OCI-LY3 (cell line): ENCODE data around the gene LARGE1.

Experiments
- H2AFZ ChIP-seq: fragments of 200-600, 300-600 bp; shearing (Covaris generic); 2 replicates; pipeline ENCODE4 v1.6.0; 2014; ENCODE audit warnings: antibody characterized with exemption, low read depth, low read length
- H3K27ac ChIP-seq: fragments of 200-600, 300-600 bp; sonication (generic); 2 replicates; pipeline ENCODE4 v1.5.1; 2014; ENCODE audit warnings: mild to moderate bottlenecking, low read length, moderate library complexity, mixed read lengths
- H3K27me3 ChIP-seq: fragments of 200-600, 300-600 bp; sonication (generic); 2 replicates; pipeline ENCODE4 v1.6.1; 2014; ENCODE audit warnings: low read depth, low read length, mixed read lengths
- H3K36me3 ChIP-seq: fragments of 200-600, 300-600 bp; sonication (generic); replicated peaks from 2 replicates; pipeline ENCODE3; 2014; ENCODE audit warnings: low read depth, low read length, mixed read lengths
- H3K4me1 ChIP-seq: fragments of 300-600, 200-600 bp; sonication (generic); 2 replicates; pipeline ENCODE4 v1.6.1; 2014; ENCODE audit warnings: low read length, mixed read lengths
- H3K4me2 ChIP-seq: fragments of 200-600, 300-600 bp; sonication (generic); 2 replicates; pipeline ENCODE4 v1.6.1; 2014; ENCODE audit warnings: low read length, mixed read lengths
- H3K4me3 ChIP-seq: fragments of 300-600, 200-600 bp; sonication (generic); 2 replicates; pipeline ENCODE4 v1.5.1; 2014; ENCODE audit warnings: antibody characterized with exemption, mild to moderate bottlenecking, low read length, moderate library complexity
- H3K79me2 ChIP-seq: fragments of 300-600, 200-600 bp; shearing (Covaris generic); 2 replicates; pipeline ENCODE4 v1.6.1; 2014; ENCODE audit warnings: mild to moderate bottlenecking, low read length, mixed read lengths
- H3K9ac ChIP-seq: fragments of 300-600, 200-600 bp; shearing (Covaris generic); 2 replicates; pipeline ENCODE4 v1.6.0; 2014; ENCODE audit warnings: mild to moderate bottlenecking, low read length, moderate library complexity
- H3K9me3 ChIP-seq: fragments of 200-600, 300-600 bp; shearing (Covaris generic); 2 replicates; pipeline ENCODE4 v1.6.1; 2014; ENCODE audit warnings: low read length, mixed read lengths; ENCODE audit not compliant: insufficient read depth
- H4K20me1 ChIP-seq: fragments of 200-600, 300-600 bp; sonication (generic); 2 replicates; pipeline ENCODE4 v1.6.1; 2016; ENCODE audit warnings: low read length, mixed read lengths; ENCODE audit not compliant: insufficient read depth
- EZH2phosphoT487 ChIP-seq: fragments of 200-600 bp; shearing (Covaris generic); IDR thresholded peaks from 2 replicates; pipeline ENCODE4 v1.6.1; 2018; ENCODE audit warnings: antibody characterized with exemption, mixed run types, low read depth
- TF ChIP-seq, protein P1 (sequence below): fragments of 200-600, 300-600 bp; sonication (generic); IDR thresholded peaks from 2 replicates; pipeline ENCODE4 v1.5.1; 2014; ENCODE audit warnings: antibody characterized with exemption, low read length, low read depth

LARGE1 gene

DNA sequence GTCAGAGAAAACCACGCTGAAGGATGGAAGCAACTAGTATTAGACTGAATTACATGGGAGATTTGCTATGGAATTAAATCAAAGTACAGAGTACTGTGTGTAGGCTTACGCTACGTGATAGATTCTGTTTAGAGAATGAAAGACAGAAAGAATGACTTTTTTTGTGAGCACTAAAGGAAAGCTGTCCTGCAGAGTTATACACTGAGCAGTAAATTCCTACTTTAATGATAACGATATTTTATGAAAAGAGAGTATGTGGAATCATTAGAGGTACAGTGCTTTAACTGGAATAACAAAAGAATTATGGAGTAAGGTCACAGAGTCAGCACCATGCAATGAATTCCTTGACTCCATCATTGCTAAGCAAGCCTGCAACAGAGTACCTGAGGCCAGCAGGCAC is 566.8 kb downstream of the LARGE1 start:
- H2AFZ ChIP-seq = no peak overlapping the region
- H4K20me1 ChIP-seq = no peaks in the 10 kb centered on the region
- H3K4me2 ChIP-seq = no peak overlapping the region
- H3K36me3 ChIP-seq = peaks cover 2% of the 10 kb centered on the region
- H3K27me3 ChIP-seq = no peaks in the 10 kb centered on the region
- no peak overlapping the region for H3K27ac ChIP-seq
- H3K4me1 ChIP-seq = no peaks in the 10 kb centered on the region
- H3K9ac ChIP-seq = no peak overlapping the region
- 0 out of 2 replicates have a peak, but pooled peaks cover 2% of the 10 kb centered on the region for H3K9me3 ChIP-seq
- H3K79me2 ChIP-seq = no peaks in the 10 kb centered on the region
- H3K4me3 ChIP-seq = no peak overlapping the region
- TF ChIP-seq, protein P1, sequence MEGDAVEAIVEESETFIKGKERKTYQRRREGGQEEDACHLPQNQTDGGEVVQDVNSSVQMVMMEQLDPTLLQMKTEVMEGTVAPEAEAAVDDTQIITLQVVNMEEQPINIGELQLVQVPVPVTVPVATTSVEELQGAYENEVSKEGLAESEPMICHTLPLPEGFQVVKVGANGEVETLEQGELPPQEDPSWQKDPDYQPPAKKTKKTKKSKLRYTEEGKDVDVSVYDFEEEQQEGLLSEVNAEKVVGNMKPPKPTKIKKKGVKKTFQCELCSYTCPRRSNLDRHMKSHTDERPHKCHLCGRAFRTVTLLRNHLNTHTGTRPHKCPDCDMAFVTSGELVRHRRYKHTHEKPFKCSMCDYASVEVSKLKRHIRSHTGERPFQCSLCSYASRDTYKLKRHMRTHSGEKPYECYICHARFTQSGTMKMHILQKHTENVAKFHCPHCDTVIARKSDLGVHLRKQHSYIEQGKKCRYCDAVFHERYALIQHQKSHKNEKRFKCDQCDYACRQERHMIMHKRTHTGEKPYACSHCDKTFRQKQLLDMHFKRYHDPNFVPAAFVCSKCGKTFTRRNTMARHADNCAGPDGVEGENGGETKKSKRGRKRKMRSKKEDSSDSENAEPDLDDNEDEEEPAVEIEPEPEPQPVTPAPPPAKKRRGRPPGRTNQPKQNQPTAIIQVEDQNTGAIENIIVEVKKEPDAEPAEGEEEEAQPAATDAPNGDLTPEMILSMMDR = no peak
- TF ChIP-seq EZH2phosphoT487 = no peak

DNA sequence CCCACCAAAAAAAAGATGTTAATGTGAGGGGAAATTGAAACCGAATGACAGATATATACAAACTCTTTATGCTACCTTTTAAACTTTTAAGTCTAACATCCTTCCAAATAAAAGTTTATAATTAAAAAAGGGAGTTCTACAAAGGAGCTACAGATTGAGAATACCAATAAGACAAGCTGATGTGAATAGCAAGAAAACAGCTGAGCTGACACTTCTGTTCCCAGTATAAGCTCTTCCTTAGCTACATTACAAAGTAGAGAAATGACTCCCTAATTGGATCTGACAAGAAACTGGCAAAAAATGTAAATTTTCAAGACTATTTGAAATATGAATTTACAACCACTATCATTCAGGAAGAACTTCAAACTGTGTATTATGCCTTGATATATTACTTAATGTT is 567.5 kb downstream of the LARGE1 start:
- no peaks in the 10 kb centered on the region for H3K4me1 ChIP-seq
- no peaks in the 10 kb centered on the region for H3K79me2 ChIP-seq
- no peak overlapping the region for H2AFZ ChIP-seq
- H3K27me3 ChIP-seq = no peaks in the 10 kb centered on the region
- H3K27ac ChIP-seq = no peak overlapping the region
- H4K20me1 ChIP-seq = no peaks in the 10 kb centered on the region
- H3K4me2 ChIP-seq = no peak overlapping the region
- H3K36me3 ChIP-seq = peaks cover 5% of the 10 kb centered on the region
- H3K9me3 ChIP-seq = 0 out of 2 replicates have a peak, but pooled peaks cover 4% of the 10 kb centered on the region
- H3K9ac ChIP-seq = no peak overlapping the region
- no peak overlapping the region for H3K4me3 ChIP-seq
- no peak for TF ChIP-seq EZH2phosphoT487
- TF ChIP-seq, protein P1 = no peak

DNA sequence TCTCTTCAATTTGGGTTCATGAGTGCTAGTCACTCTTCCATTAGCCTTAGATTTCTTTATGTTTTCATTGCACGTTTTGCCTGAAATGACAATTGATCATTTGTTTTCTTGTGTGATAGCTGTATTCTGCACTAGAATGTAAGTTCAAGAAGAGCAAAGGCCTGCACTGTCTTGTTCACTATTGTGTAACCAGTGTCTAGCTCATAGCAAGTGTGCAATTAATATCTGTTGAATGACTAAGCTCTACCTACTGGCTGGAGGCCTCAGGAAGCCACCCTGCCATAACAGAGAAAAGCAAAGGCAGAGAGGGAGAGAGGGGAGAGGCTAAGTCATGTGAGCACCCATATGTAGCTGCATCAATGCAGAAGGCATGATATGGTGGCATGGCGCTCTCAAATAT is 569.3 kb downstream of the LARGE1 start:
- Histone ChIP-seq H3K27ac (no peak overlapping the region), H3K27me3 (no peaks in the 10 kb centered on the region), H3K79me2 (no peaks in the 10 kb centered on the region), H3K9me3 (0 out of 2 replicates have a peak, but pooled peaks cover 4% of the 10 kb centered on the region), H2AFZ (no peak overlapping the region), H3K4me1 (no peaks in the 10 kb centered on the region), H3K36me3 (peaks cover 5% of the 10 kb centered on the region), H4K20me1 (no peaks in the 10 kb centered on the region), H3K9ac (no peak overlapping the region), H3K4me2 (no peak overlapping the region), H3K4me3 (no peak overlapping the region)
- TF ChIP-seq, protein P1 = no peak
- no peak for TF ChIP-seq EZH2phosphoT487

DNA sequence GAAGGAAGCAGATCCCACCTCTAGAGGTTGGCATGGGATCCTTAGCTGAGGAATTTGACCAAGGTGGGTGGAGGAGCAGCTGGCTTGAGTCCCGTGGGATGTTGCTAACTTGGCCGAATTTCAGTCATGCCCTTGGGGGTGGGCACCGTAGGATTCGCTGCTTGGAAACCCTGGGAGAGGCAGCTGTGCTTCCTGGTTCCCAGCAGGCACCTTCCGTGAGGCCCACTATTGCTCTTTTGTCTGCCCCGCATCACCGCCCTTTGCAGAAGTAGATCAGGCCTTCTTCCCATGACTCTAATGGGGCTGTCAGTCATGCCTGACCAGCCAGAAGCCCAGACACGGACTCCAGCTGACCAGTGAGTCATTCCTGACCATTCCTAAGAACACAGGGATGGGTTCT is 569.8 kb downstream of the LARGE1 start:
- Histone ChIP-seq H3K27me3 (no peaks in the 10 kb centered on the region), H3K27ac (no peak overlapping the region), H3K9ac (no peak overlapping the region), H3K4me3 (no peak overlapping the region), H3K9me3 (0 out of 2 replicates have a peak, but pooled peaks cover 4% of the 10 kb centered on the region), H3K79me2 (no peaks in the 10 kb centered on the region), H3K4me1 (no peaks in the 10 kb centered on the region), H4K20me1 (no peaks in the 10 kb centered on the region), H3K4me2 (no peak overlapping the region), H2AFZ (no peak overlapping the region), H3K36me3 (peaks cover 5% of the 10 kb centered on the region)
- TF ChIP-seq, protein P1 = no peak
- no peak for TF ChIP-seq EZH2phosphoT487
